A549 treated with dexamethasone at 1 μM for 4 hours (cell line): Measurements from ENCODE around the gene BCL7B. TPM values are rescaled to one million over a fixed set of nuclear protein-coding genes. Genes with fewer than 3 reads are reported as not detected.

Experiments used
- total RNA-seq: library from RNA; stranded (reverse); fragments of 200-300 nt; extraction: Qiagen RNA extraction; gene quantifications from 5 replicates; pipeline ENCODE4 v1.2.3, GENCODE V29; 2022

The BCL7B gene
- 64.3 to 76.9 TPM (median 69.0 TPM) in 5 replicates for total RNA-seq

DNA sequence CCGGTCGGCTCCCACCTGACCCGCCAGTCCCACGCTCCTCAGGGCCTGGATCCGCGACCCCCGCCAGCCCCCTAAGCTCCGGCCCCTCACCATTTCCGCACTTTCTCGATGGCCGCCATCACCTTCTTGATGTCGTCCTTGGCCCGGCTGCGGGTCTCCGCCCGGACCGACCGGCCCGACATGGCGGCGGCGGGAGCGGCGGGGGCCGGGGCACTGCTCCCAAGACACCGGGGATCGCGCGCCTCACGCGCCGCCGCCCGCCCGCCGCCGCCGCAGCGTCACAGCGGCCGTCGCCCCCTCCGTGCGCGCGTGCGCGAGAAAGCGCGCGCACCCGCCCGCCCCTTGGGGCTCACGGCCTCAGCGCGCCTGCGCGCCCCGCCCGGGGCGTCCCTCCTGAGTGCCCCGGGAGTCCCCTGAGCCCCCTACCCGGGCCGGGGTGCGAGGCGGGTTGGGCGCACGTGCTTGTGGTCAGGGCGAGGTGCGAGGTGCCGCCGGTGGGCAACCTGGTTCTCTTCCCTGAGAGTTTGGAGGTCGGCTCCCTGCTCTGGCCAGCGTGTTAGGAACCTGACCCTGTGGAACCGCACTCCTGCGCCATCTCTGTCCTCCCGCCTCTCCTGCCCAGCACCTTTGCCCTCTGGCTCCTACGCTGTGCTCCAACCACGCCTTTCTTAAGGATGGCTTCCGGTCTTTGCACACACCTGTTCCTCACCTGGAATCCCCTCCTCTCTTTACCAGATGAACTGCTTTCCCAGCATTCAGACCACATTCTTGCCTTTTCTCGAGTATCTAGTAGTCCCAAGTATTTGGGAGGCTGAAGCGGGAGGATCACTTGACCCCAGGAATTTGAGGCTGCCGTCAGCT is at the start of gene BCL7B:
Gene BCL7B, minus strand, starts transcription at position 294 of the 861 bp plus-strand sequence. Its CDS starts 112 bp downstream, at position 182.

DNA sequence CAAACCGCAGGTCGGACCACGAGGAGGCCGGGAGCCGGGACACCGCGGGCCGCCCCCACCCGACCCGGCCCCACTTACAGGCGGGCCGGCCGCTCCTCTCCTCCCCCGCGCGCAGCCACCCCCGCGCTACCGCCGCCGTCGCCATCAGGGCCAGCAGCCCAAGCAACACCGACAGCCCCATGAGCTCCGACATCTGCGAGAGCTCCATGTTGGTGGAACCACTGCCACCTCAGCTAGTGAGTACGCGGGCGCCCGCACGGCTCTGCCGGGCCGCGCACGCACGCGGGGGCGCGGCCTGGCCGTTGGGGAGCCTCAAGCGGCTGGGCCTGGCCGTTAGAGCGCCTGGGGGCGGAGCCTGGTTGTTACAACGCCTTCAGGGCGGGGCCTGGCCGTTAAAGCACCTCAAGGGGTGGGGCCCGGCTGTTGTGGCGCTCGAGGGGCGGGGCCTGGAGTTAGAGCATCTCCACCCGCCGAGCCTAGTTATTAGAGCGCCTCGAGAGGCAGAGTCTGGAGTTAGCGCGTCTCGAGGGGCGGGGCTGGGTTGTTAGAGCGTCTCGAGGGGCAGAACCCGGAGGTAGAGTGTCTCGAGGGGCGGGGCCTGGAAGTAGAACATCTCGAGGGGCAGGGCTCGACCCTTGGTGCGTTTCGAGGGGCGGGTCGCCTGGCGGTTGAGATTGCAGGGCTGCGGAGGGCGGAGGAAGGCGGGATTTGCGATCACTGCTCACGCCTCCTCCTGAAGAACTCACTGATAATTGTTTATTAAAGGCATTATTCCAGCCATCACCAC is 21.0 kb upstream of the BCL7B start, which contains the start of gene TBL2:
Gene TBL2, minus strand, starts transcription at position 238 of the 787 bp plus-strand sequence. Its CDS starts 30 bp downstream, at position 208.

DNA sequence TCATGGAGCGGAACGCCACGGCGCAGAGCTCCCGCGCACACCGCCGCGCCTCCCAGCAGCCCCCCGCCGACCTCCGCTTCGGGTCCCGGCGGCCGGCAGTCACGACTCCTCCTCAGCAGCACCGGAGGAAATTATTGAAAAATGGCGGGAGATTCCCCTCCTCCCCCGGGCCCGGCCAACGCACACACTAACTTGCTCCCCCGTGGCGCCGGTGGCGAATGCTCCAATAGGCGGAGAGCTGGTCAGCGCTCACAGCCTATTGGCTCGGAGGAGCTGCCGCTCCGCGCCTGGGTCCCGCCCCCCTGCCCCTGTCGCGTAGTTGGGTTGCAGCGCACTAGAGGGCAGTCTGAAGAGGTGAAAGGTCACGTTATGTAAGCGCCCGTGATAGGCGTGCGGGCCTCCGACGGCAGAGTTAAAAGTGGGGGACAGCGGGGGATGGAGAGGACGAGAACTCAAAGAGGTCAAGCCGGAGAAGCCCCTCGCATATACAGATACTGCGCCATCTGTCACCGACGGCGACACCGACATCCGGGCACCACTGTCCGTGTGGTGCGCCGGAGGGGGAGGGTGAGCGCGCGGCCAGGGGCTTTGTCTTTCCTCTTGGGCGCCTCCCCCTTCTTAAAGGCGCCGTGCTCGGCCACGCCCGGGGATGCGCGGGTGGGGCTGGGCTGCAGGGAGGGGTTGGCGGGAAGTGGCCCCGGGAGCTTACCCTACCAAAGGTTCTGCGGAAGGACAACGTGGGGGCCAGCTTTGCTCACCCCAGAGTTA is 35.2 kb downstream of the BCL7B start, which contains the start of gene BAZ1B:
Gene BAZ1B, minus strand, starts transcription at position 189 of the 768 bp plus-strand sequence. CDS start 360 bp downstream, outside the sequence.

Other genes starting within 250 kb of the BCL7B start
- 53.4 to 63.0 TPM (median 61.8 TPM) in 5 replicates for gene NSUN5, start 248.9 kb downstream of the BCL7B start, total RNA-seq
- not detected in 5 replicates for gene TRIM50, start 229.6 kb downstream of the BCL7B start, total RNA-seq
- not detected in 5 replicates for gene FKBP6, start 229.5 kb downstream of the BCL7B start, total RNA-seq
- 0.94 to 2.1 TPM (median 1.8 TPM) in 5 replicates for gene FZD9, start 123.9 kb downstream of the BCL7B start, total RNA-seq
- gene BAZ1B, start 35.4 kb downstream of the BCL7B start, total RNA-seq: 54.0 to 67.4 TPM (median 65.6 TPM) in 5 replicates
- 46.1 to 52.6 TPM (median 50.4 TPM) in 5 replicates for gene TBL2, start 20.9 kb upstream of the BCL7B start, total RNA-seq
- 1.1 to 1.6 TPM (median 1.1 TPM) in 5 replicates for gene MLXIPL, start 66.8 kb upstream of the BCL7B start, total RNA-seq
- 3.1 to 5.0 TPM (median 4.5 TPM) in 5 replicates for gene VPS37D, start 110.1 kb upstream of the BCL7B start, total RNA-seq
- gene DNAJC30, start 125.8 kb upstream of the BCL7B start, total RNA-seq: 8.1 to 10.6 TPM (median 10.1 TPM) in 5 replicates
- gene BUD23, start 125.9 kb upstream of the BCL7B start, total RNA-seq: 127 to 166 TPM (median 136 TPM) in 5 replicates
- 50.9 to 77.3 TPM (median 74.1 TPM) in 5 replicates for gene STX1A, start 162.0 kb upstream of the BCL7B start, total RNA-seq
- gene ABHD11, start 181.1 kb upstream of the BCL7B start, total RNA-seq: 17.2 to 24.8 TPM (median 22.6 TPM) in 5 replicates
- 1.3 to 3.6 TPM (median 3.0 TPM) in 5 replicates for gene CLDN3, start 212.6 kb upstream of the BCL7B start, total RNA-seq